ENCODE measurements around the gene PPIE.

Gene PPIE

DNA sequence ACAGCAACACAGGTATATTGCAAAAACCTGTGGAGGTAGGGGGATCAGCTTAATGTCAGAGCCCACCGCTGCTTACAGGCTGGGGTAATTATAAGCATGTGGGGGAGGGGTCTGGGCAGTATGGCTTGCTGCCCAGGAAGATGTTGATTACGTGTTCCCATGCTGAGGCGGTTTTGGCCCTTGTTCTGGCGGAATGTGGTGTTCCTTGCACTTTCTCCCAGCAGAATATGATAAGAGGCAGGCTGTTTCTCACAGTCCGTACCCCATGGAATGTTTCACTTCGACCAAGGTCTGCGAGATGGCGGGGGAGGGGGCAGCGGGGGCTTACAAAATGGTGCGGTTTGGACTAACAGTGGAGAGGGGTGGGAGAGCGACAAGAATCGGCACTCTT lies 37.6 kb upstream of the PPIE start:
- H3K79me2 ChIP-seq (ENCODE audit: insufficient read depth, low read length) = no peaks in the 10 kb centered on the region
- H3K9ac ChIP-seq (ENCODE audit: low read depth, low read length) = no peak overlapping the region
- H3K4me2 ChIP-seq (ENCODE audit: insufficient read depth, low read length) = no peak overlapping the region
- H3K27ac ChIP-seq (ENCODE audit: low read length) = no peak overlapping the region
- H3K4me3 ChIP-seq (ENCODE audit: low read depth in 1 of 2, low read length in 2 of 2) = no peak overlapping the region
- DNase-seq (no peak), ATAC-seq (ENCODE audit: insufficient read depth, low read depth) (no peak)
- H3K36me3 ChIP-seq (ENCODE audit: insufficient read depth, low read length) = no peaks in the 10 kb centered on the region
- H2AFZ ChIP-seq (ENCODE audit: low read depth, low read length) = no peak overlapping the region
- TF ChIP-seq, protein P1, sequence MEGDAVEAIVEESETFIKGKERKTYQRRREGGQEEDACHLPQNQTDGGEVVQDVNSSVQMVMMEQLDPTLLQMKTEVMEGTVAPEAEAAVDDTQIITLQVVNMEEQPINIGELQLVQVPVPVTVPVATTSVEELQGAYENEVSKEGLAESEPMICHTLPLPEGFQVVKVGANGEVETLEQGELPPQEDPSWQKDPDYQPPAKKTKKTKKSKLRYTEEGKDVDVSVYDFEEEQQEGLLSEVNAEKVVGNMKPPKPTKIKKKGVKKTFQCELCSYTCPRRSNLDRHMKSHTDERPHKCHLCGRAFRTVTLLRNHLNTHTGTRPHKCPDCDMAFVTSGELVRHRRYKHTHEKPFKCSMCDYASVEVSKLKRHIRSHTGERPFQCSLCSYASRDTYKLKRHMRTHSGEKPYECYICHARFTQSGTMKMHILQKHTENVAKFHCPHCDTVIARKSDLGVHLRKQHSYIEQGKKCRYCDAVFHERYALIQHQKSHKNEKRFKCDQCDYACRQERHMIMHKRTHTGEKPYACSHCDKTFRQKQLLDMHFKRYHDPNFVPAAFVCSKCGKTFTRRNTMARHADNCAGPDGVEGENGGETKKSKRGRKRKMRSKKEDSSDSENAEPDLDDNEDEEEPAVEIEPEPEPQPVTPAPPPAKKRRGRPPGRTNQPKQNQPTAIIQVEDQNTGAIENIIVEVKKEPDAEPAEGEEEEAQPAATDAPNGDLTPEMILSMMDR (IDR thresholded peaks at IDR 0.05; ENCODE audit: borderline replicate concordance, extremely low read depth, low read length, poor library complexity, severe bottlenecking) = no peak
- no peak for TF ChIP-seq EZH2 (IDR thresholded peaks at IDR 0.05; ENCODE audit: borderline replicate concordance, low read depth, low read length, severe bottlenecking)
- H3K27me3 ChIP-seq (ENCODE audit: insufficient read depth, low read length, poor library complexity) = peaks cover 20% of the 10 kb centered on the region
- no peaks in the 10 kb centered on the region for H3K4me1 ChIP-seq (ENCODE audit: insufficient read depth, low read length)
- no peaks in the 10 kb centered on the region for H4K20me1 ChIP-seq (ENCODE audit: insufficient read depth, low read length)
- no peaks in the 10 kb centered on the region for H3K9me3 ChIP-seq (ENCODE audit: insufficient read depth, low read length, severe bottlenecking)

DNA sequence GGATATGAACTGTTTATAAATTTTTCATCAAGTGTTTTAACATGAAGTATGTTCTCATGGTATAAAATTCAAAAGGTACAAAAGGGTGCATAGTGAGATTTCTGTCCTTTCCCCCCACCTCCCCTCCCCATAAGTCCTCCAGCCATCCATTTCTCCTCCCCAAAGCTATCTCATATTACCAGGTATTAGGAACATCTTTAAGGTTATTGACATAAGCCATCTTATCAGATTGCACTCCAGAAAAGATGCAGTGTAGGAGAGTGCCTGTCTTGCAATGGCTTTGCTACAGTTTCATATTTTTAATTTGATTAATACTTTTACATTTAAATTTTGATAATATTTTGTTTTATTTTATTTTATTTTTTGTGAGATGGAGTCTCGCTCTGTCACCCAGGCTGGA lies 33.9 kb upstream of the PPIE start:
- no peaks in the 10 kb centered on the region for H3K9me3 ChIP-seq (ENCODE audit: insufficient read depth, low read length, severe bottlenecking)
- no peak overlapping the region for H3K4me2 ChIP-seq (ENCODE audit: insufficient read depth, low read length)
- ATAC-seq (ENCODE audit: insufficient read depth, low read depth) (no peak), DNase-seq (no peak)
- H3K4me1 ChIP-seq (ENCODE audit: insufficient read depth, low read length) = no peaks in the 10 kb centered on the region
- H4K20me1 ChIP-seq (ENCODE audit: insufficient read depth, low read length) = no peaks in the 10 kb centered on the region
- TF ChIP-seq EZH2 (IDR thresholded peaks at IDR 0.05; ENCODE audit: borderline replicate concordance, low read depth, low read length, severe bottlenecking) = no peak
- TF ChIP-seq, protein P1 (IDR thresholded peaks at IDR 0.05; ENCODE audit: borderline replicate concordance, extremely low read depth, low read length, poor library complexity, severe bottlenecking) = no peak
- H3K36me3 ChIP-seq (ENCODE audit: insufficient read depth, low read length) = no peaks in the 10 kb centered on the region
- H3K9ac ChIP-seq (ENCODE audit: low read depth, low read length) = no peak overlapping the region
- no peaks in the 10 kb centered on the region for H3K79me2 ChIP-seq (ENCODE audit: insufficient read depth, low read length)
- peaks cover 11% of the 10 kb centered on the region for H3K27me3 ChIP-seq (ENCODE audit: insufficient read depth, low read length, poor library complexity)
- no peak overlapping the region for H3K27ac ChIP-seq (ENCODE audit: low read length)
- no peak overlapping the region for H3K4me3 ChIP-seq (ENCODE audit: low read depth in 1 of 2, low read length in 2 of 2)
- no peak overlapping the region for H2AFZ ChIP-seq (ENCODE audit: low read depth, low read length)

DNA sequence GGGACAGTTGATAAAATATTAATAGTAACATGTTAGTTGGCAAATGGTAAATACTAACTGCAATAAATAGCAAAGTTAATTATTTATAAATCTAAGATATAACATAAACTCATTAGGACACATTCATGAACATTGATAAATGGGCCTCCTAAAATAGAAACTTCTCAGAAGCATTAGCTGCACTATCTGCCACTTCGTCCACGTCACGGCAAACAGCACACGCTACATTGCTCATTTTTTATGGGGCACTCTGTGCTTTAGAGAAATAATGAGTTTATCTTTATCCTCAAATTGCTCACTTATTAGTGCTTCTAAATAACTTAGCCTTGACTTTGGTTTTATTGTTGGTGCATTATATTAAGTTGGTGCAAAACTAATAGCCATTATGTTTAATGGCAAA lies 31.2 kb upstream of the PPIE start:
- Histone ChIP-seq H3K4me2 (ENCODE audit: insufficient read depth, low read length) (no peak overlapping the region), H3K27me3 (ENCODE audit: insufficient read depth, low read length, poor library complexity) (peaks cover 19% of the 10 kb centered on the region), H3K4me1 (ENCODE audit: insufficient read depth, low read length) (no peaks in the 10 kb centered on the region), H3K4me3 (ENCODE audit: low read depth in 1 of 2, low read length in 2 of 2) (no peak overlapping the region), H4K20me1 (ENCODE audit: insufficient read depth, low read length) (no peaks in the 10 kb centered on the region), H3K9me3 (ENCODE audit: insufficient read depth, low read length, severe bottlenecking) (no peaks in the 10 kb centered on the region), H3K79me2 (ENCODE audit: insufficient read depth, low read length) (no peaks in the 10 kb centered on the region), H2AFZ (ENCODE audit: low read depth, low read length) (no peak overlapping the region), H3K9ac (ENCODE audit: low read depth, low read length) (no peak overlapping the region), H3K27ac (ENCODE audit: low read length) (no peak overlapping the region), H3K36me3 (ENCODE audit: insufficient read depth, low read length) (no peaks in the 10 kb centered on the region)
- DNase-seq (no peak), ATAC-seq (ENCODE audit: insufficient read depth, low read depth) (no peak)
- no peak for TF ChIP-seq EZH2 (IDR thresholded peaks at IDR 0.05; ENCODE audit: borderline replicate concordance, low read depth, low read length, severe bottlenecking)

DNA sequence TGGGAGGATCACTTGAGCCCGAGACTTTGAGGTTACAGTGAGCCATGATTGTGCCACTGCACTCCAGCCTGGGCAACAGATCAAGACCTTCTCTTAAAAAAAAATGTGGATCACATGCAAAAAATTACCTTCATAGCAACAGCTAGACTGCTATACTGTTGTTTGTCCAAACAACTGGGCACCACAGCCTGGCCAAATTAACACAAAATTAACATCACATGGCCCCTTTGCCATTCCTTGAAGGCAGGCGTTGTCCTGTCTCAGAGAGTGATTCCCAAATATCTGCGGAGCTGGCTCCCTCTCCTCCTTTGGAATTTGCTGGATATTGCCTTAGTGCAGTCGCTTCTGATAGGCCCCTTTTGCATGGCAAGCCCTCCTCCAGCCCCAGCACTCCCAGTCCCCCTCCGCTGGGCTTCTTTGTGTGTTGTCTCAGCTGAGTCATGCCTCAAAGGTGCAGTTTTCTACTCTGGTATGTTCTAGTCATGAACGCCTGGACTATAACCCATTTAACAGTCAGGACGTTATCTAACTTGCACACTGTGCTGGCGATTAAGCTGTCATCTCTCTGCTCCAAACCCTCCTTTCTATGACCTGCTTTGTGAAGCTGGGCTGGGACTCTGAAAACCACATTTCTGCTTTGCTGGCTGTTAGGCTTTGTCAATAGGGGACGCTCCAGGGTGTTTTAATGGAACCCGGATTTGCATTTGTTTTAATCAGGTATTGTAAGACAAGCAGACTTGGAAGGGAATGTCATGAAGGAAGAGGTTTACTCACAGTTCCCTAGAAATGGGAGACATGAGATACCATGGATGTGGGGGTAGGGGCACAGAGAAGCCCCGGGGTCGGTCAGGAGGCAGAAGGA lies 27.3 kb upstream of the PPIE start:
- Histone ChIP-seq H4K20me1 (ENCODE audit: insufficient read depth, low read length) (no peaks in the 10 kb centered on the region), H3K27me3 (ENCODE audit: insufficient read depth, low read length, poor library complexity) (peaks cover 22% of the 10 kb centered on the region), H2AFZ (ENCODE audit: low read depth, low read length) (no peak overlapping the region), H3K27ac (ENCODE audit: low read length) (no peak overlapping the region), H3K4me3 (ENCODE audit: low read depth in 1 of 2, low read length in 2 of 2) (no peak overlapping the region), H3K36me3 (ENCODE audit: insufficient read depth, low read length) (no peaks in the 10 kb centered on the region), H3K9ac (ENCODE audit: low read depth, low read length) (no peak overlapping the region), H3K9me3 (ENCODE audit: insufficient read depth, low read length, severe bottlenecking) (no peaks in the 10 kb centered on the region), H3K4me2 (ENCODE audit: insufficient read depth, low read length) (no peak overlapping the region), H3K4me1 (ENCODE audit: insufficient read depth, low read length) (no peaks in the 10 kb centered on the region), H3K79me2 (ENCODE audit: insufficient read depth, low read length) (no peaks in the 10 kb centered on the region)
- ATAC-seq (ENCODE audit: insufficient read depth, low read depth) (no peak), DNase-seq (no peak)
- TF ChIP-seq, protein P1 (IDR thresholded peaks at IDR 0.05; ENCODE audit: borderline replicate concordance, extremely low read depth, low read length, poor library complexity, severe bottlenecking) = no peak
- no peak for TF ChIP-seq EZH2 (IDR thresholded peaks at IDR 0.05; ENCODE audit: borderline replicate concordance, low read depth, low read length, severe bottlenecking)
